Measurements from ENCODE around the gene TSPAN9.

Gene TSPAN9

GRCh38 chr12:3250576-3250975 lies 173.4 kb downstream of the TSPAN9 start:
- H3F3A ChIP-seq (ENCODE audit: control insufficient read depth, insufficient read depth) = no peaks in the 10 kb centered on the region
- no peaks in the 10 kb centered on the region for H3K36me3 ChIP-seq (ENCODE audit: control insufficient read depth, low read length)
- peaks cover 10% of the 10 kb centered on the region for H3K4me1 ChIP-seq (ENCODE audit: control insufficient read depth, low read length)
- H3K9me3 ChIP-seq (ENCODE audit: control insufficient read depth, insufficient read depth, low read length) = no peaks in the 10 kb centered on the region
- TF ChIP-seq CTCF (IDR thresholded peaks at IDR 0.05; ENCODE audit: low read depth, low read length, poor library complexity, severe bottlenecking) (no peak), EZH2phosphoT487 (IDR thresholded peaks at IDR 0.05; ENCODE audit: borderline replicate concordance, low read length) (no peak)
- H3K27ac ChIP-seq (ENCODE audit: low read depth, low read length) = no peak overlapping the region
- H3K9me2 ChIP-seq (replicated peaks; ENCODE audit: control insufficient read depth, low read length) = no peaks in the 10 kb centered on the region
- no peaks in the 10 kb centered on the region for H4K20me1 ChIP-seq (ENCODE audit: control insufficient read depth, insufficient read depth, low read depth, low read length)
- H3K4me2 ChIP-seq (ENCODE audit: low read length) = no peak overlapping the region
- H3K27me3 ChIP-seq (ENCODE audit: control insufficient read depth, low read length) = peaks cover 12% of the 10 kb centered on the region
- H3K79me2 ChIP-seq (ENCODE audit: control insufficient read depth, low read length) = no peaks in the 10 kb centered on the region
- no peak overlapping the region for H3K4me3 ChIP-seq (ENCODE audit: low read length)

GRCh38 chr12:3251067-3251466 lies 173.9 kb downstream of the TSPAN9 start:
- TF ChIP-seq EZH2phosphoT487 (IDR thresholded peaks at IDR 0.05; ENCODE audit: borderline replicate concordance, low read length) (no peak), CTCF (IDR thresholded peaks at IDR 0.05; ENCODE audit: low read depth, low read length, poor library complexity, severe bottlenecking) (no peak)
- H4K20me1 ChIP-seq (ENCODE audit: control insufficient read depth, insufficient read depth, low read depth, low read length) = no peaks in the 10 kb centered on the region
- no peaks in the 10 kb centered on the region for H3K9me3 ChIP-seq (ENCODE audit: control insufficient read depth, insufficient read depth, low read length)
- no peaks in the 10 kb centered on the region for H3K36me3 ChIP-seq (ENCODE audit: control insufficient read depth, low read length)
- no peaks in the 10 kb centered on the region for H3K79me2 ChIP-seq (ENCODE audit: control insufficient read depth, low read length)
- peaks cover 10% of the 10 kb centered on the region for H3K4me1 ChIP-seq (ENCODE audit: control insufficient read depth, low read length)
- H3K4me2 ChIP-seq (ENCODE audit: low read length) = no peak overlapping the region
- no peaks in the 10 kb centered on the region for H3K9me2 ChIP-seq (replicated peaks; ENCODE audit: control insufficient read depth, low read length)
- no peaks in the 10 kb centered on the region for H3F3A ChIP-seq (ENCODE audit: control insufficient read depth, insufficient read depth)
- H3K27ac ChIP-seq (ENCODE audit: low read depth, low read length) = no peak overlapping the region
- H3K4me3 ChIP-seq (ENCODE audit: low read length) = no peak overlapping the region
- peaks cover 12% of the 10 kb centered on the region for H3K27me3 ChIP-seq (ENCODE audit: control insufficient read depth, low read length)

GRCh38 chr12:3251691-3252090 lies 174.5 kb downstream of the TSPAN9 start:
- Histone ChIP-seq H3F3A (ENCODE audit: control insufficient read depth, insufficient read depth) (no peaks in the 10 kb centered on the region), H3K27ac (ENCODE audit: low read depth, low read length) (no peak overlapping the region), H3K27me3 (ENCODE audit: control insufficient read depth, low read length) (peaks cover 12% of the 10 kb centered on the region), H3K9me2 (replicated peaks; ENCODE audit: control insufficient read depth, low read length) (no peaks in the 10 kb centered on the region), H3K4me1 (ENCODE audit: control insufficient read depth, low read length) (peaks cover 10% of the 10 kb centered on the region), H4K20me1 (ENCODE audit: control insufficient read depth, insufficient read depth, low read depth, low read length) (no peaks in the 10 kb centered on the region), H3K4me3 (ENCODE audit: low read length) (no peak overlapping the region), H3K79me2 (ENCODE audit: control insufficient read depth, low read length) (no peaks in the 10 kb centered on the region), H3K9me3 (ENCODE audit: control insufficient read depth, insufficient read depth, low read length) (no peaks in the 10 kb centered on the region), H3K36me3 (ENCODE audit: control insufficient read depth, low read length) (no peaks in the 10 kb centered on the region), H3K4me2 (ENCODE audit: low read length) (no peak overlapping the region)
- TF ChIP-seq CTCF (IDR thresholded peaks at IDR 0.05; ENCODE audit: low read depth, low read length, poor library complexity, severe bottlenecking) (no peak), EZH2phosphoT487 (IDR thresholded peaks at IDR 0.05; ENCODE audit: borderline replicate concordance, low read length) (no peak)

Data from DOHH2 (cell line).